GM12864 (cell line): Measurements from ENCODE around the gene CLDN16.

Experiments used
- DNase-seq: peaks from one replicate; pipeline ENCODE4 v3.0.0-alpha.2; 2011; ENCODE audit warnings: low read depth
- H3K4me3 ChIP-seq: 2 replicates; pipeline ENCODE4 v1.5.1; 2011; ENCODE audit warnings: mild to moderate bottlenecking, low read depth, low read length, control low read depth
- CTCF ChIP-seq: IDR thresholded peaks from 2 replicates; pipeline ENCODE4 v1.5.1; 2011; ENCODE audit warnings: low read depth, mild to moderate bottlenecking, moderate library complexity, low read length, control low read depth, inconsistent platforms; ENCODE audit errors: missing control alignments

Gene CLDN16

GRCh38 chr3:190387578-190388213, at the start of gene CLDN16:
CLDN16 (plus strand) TSS chr3:190388163; CDS start chr3:190388330, 167 bp downstream.
- no peak within 1 kb of the TSS for H3K4me3 ChIP-seq
- DNase-seq, result no peak

GRCh38 chr3:190338717-190339116, 49.2 kb upstream of the CLDN16 start:
- TF ChIP-seq CTCF, result no peak
- DNase-seq, result no peak

More at GRCh38 chr3:190387578-190388213, at the start of gene CLDN16:
- no peak for TF ChIP-seq CTCF

GRCh38 chr3:190339130-190339529, 48.8 kb upstream of the CLDN16 start:
- peak; percentile 7 for DNase-seq
- H3K4me3 ChIP-seq, result no peak overlapping the region
- peak; percentile 28 for TF ChIP-seq CTCF

More at GRCh38 chr3:190338717-190339116, 49.2 kb upstream of the CLDN16 start:
- H3K4me3 ChIP-seq, result no peak overlapping the region

GRCh38 chr3:190340071-190340470, 47.9 kb upstream of the CLDN16 start:
- no peak for DNase-seq
- TF ChIP-seq CTCF, result no peak
- H3K4me3 ChIP-seq, result no peak overlapping the region

- no peak for DNase-seq
These were observed 42.7 kb upstream of the CLDN16 start for GRCh38 chr3:190345027-190345821.

GRCh38 chr3:190345878-190346277, 42.1 kb upstream of the CLDN16 start:
- DNase-seq, result no peak
- TF ChIP-seq CTCF, result no peak
- H3K4me3 ChIP-seq, result no peak overlapping the region

More at GRCh38 chr3:190345027-190345821, 42.7 kb upstream of the CLDN16 start:
- no peak for TF ChIP-seq CTCF
- H3K4me3 ChIP-seq, result no peak overlapping the region
